GM12874 (cell line): Measurements from ENCODE around the gene ARHGAP29.

Experiments
- CTCF ChIP-seq: IDR thresholded peaks from 2 replicates; pipeline ENCODE4 v1.5.1; 2011; ENCODE audit warnings: low read depth, mild to moderate bottlenecking, control low read depth, low read length, moderate library complexity; ENCODE audit not compliant: insufficient read depth

Gene ARHGAP29

GRCh38 chr1:94248956-94249688 lies 11.7 kb upstream of the ARHGAP29 start:
- TF ChIP-seq CTCF, result no peak

GRCh38 chr1:94247138-94248094 lies 10.0 kb upstream of the ARHGAP29 start:
- no peak for TF ChIP-seq CTCF

GRCh38 chr1:94246692-94247137 lies 9.3 kb upstream of the ARHGAP29 start:
- TF ChIP-seq CTCF, result no peak

GRCh38 chr1:94245747-94246438 lies 8.5 kb upstream of the ARHGAP29 start:
- no peak for TF ChIP-seq CTCF

GRCh38 chr1:94244816-94245215 lies 7.4 kb upstream of the ARHGAP29 start:
- TF ChIP-seq CTCF, result no peak

- TF ChIP-seq CTCF, result no peak
Observed at GRCh38 chr1:94243665-94244064, 6.3 kb upstream of the ARHGAP29 start.

GRCh38 chr1:94240822-94241221 lies 3.4 kb upstream of the ARHGAP29 start:
- no peak; the same call in 1 of the 2 replicates for TF ChIP-seq CTCF
